ENCODE data around the gene DACT1. TPM values are rescaled to one million over a fixed set of nuclear protein-coding genes. Genes with fewer than 3 reads are reported as not detected.

DACT1 gene
- total RNA-seq, 1 experiment from 2014 or later: 4.4 TPM

DNA sequence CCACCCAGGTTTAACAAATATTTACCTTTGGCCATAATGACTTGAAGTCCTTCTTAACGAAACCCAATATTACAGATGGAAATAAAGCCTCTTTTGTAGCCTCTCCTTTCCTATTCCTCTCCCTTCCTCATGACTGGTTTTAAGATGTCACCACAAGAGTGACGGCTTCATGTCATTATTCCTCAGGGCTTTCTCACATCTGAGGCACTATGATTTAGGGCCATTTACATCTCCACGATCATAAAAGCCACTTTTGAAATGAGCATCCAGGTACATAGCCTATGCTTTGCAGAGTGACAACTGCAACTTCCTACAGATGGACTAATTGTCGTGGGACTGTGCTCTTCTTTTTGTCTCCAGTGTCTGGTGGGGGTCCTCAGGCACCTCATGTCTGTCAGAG lies 32.3 kb upstream of the DACT1 start:
- Mint-ChIP-seq H3K36me3 (ENCODE audit: insufficient read depth in 1 of 3, low read depth in 3 of 3) (no peaks in the 10 kb centered on the region), H3K4me3 (no peak overlapping the region), H3K9me3 (no peaks in the 10 kb centered on the region), H3K4me1 (peaks cover 10 to 14% of the 10 kb centered on the region in 2 experiments), H3K27ac (no peak overlapping the region), H3K27me3 (ENCODE audit: low read depth) (peaks cover 2% of the 10 kb centered on the region; the same call in 1 of the 2 replicates)
- Histone ChIP-seq H3K4ac (ENCODE audit: low read depth, low read length) (no peak overlapping the region), H3K79me2 (ENCODE audit: insufficient read depth, low read length) (no peaks in the 10 kb centered on the region), H2AK5ac (ENCODE audit: insufficient read length, low read length) (no peak overlapping the region), H3K4me1 (ENCODE audit: insufficient read depth, low read length) (peaks cover 3% of the 10 kb centered on the region; the same call in 1 of the 2 replicates), H3K56ac (ENCODE audit: insufficient read length, low read depth, low read length) (no peak overlapping the region), H2BK15ac (ENCODE audit: low read depth, low read length) (no peak overlapping the region), H2BK120ac (ENCODE audit: low read depth, low read length, poor library complexity, severe bottlenecking) (no peak overlapping the region), H2AFZ (ENCODE audit: low read length) (no peak overlapping the region), H2BK12ac (ENCODE audit: insufficient read length, low read depth, low read length) (no peak overlapping the region), H3K27me3 (ENCODE audit: insufficient read depth, low read length) (no peaks in the 10 kb centered on the region), H3K9me3 (ENCODE audit: control insufficient read depth, low read depth, low read length) (no peaks in the 10 kb centered on the region), H4K91ac (ENCODE audit: insufficient read length, low read depth, low read length) (no peak overlapping the region), H3K4me2 (ENCODE audit: insufficient read depth, insufficient read length, low read length) (no peak overlapping the region), H4K8ac (replicated peaks; ENCODE audit: insufficient read length, low read depth, low read length) (no peak overlapping the region), H4K20me1 (ENCODE audit: control insufficient read depth, insufficient read depth, insufficient read length) (no peaks in the 10 kb centered on the region), H3K23ac (ENCODE audit: insufficient read length, low read depth, low read length) (no peak overlapping the region), H3K9ac (ENCODE audit: extremely low read depth, insufficient read length, low read length) (no peak overlapping the region), H3K79me1 (ENCODE audit: insufficient read depth, low read depth, low read length, poor library complexity, severe bottlenecking) (no peaks in the 10 kb centered on the region), H3K14ac (ENCODE audit: insufficient read depth, low read length) (no peak overlapping the region), H2BK5ac (ENCODE audit: insufficient read length, low read length) (no peak overlapping the region), H4K5ac (ENCODE audit: insufficient read length, low read depth, low read length) (no peak overlapping the region), H3K18ac (ENCODE audit: insufficient read length, low read depth, low read length) (no peak overlapping the region), H3K23me2 (ENCODE audit: insufficient read length, low read depth, low read length, poor library complexity, severe bottlenecking) (no peaks in the 10 kb centered on the region), H3T11ph (ENCODE audit: low read length) (no peak overlapping the region), H2BK20ac (ENCODE audit: low read depth, low read length, poor library complexity, severe bottlenecking) (no peak overlapping the region), H3K27ac (ENCODE audit: insufficient read length, low read depth, low read length) (no peak overlapping the region)
- TF ChIP-seq, protein P1, sequence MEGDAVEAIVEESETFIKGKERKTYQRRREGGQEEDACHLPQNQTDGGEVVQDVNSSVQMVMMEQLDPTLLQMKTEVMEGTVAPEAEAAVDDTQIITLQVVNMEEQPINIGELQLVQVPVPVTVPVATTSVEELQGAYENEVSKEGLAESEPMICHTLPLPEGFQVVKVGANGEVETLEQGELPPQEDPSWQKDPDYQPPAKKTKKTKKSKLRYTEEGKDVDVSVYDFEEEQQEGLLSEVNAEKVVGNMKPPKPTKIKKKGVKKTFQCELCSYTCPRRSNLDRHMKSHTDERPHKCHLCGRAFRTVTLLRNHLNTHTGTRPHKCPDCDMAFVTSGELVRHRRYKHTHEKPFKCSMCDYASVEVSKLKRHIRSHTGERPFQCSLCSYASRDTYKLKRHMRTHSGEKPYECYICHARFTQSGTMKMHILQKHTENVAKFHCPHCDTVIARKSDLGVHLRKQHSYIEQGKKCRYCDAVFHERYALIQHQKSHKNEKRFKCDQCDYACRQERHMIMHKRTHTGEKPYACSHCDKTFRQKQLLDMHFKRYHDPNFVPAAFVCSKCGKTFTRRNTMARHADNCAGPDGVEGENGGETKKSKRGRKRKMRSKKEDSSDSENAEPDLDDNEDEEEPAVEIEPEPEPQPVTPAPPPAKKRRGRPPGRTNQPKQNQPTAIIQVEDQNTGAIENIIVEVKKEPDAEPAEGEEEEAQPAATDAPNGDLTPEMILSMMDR (conservative IDR thresholded peaks at IDR 0.05): no peak
- no peak for DNase-seq
- WGBS (ENCODE audit: extremely low coverage, insufficient read length, low lambda C conversion rate): no CpG with 5 or more reads among the region's 4 CpGs
